ENCODE measurements around the gene DNAJC1.

The DNAJC1 gene

GRCh38 chr10:22005763-22006162 is 2.2 kb upstream of the DNAJC1 start:
- ChIA-PET POLR2A (no interaction called here), CTCF (interaction anchor here (1.5 kb wide), 1 partner anchor 13 kb away, joined by 4 read pairs; no protein-coding TSS in a partner anchor)
- H3K36me3 ChIP-seq (ENCODE audit: control insufficient read depth in 2 of 2, insufficient read depth in 1 of 2, low read length in 2 of 2), result no peaks in the 10 kb centered on the region
- H3K4me3 ChIP-seq (ENCODE audit: low read depth, low read length), result no peak overlapping the region
- H3K9me3 ChIP-seq (ENCODE audit: control insufficient read depth, insufficient read depth, low read depth, low read length), result no peaks in the 10 kb centered on the region
- no peak overlapping the region for H3K27ac ChIP-seq (ENCODE audit: extremely low read depth, low read depth, low read length)
- no peak for TF ChIP-seq ZNF169 (tag by site-specific recombination; IDR thresholded peaks at IDR 0.05)
- no peak for TF ChIP-seq ZNF433 (tag by site-specific recombination; IDR thresholded peaks at IDR 0.05; ENCODE audit: low read depth)
- TF ChIP-seq ZSCAN23 (tag by site-specific recombination; IDR thresholded peaks at IDR 0.05), result no peak
- no peak for TF ChIP-seq ZNF571 (tag by site-specific recombination; IDR thresholded peaks at IDR 0.05)
- no peak for TF ChIP-seq ZBTB21 (tag by site-specific recombination; IDR thresholded peaks at IDR 0.05)
- no peak for TF ChIP-seq OVOL3 (tag by site-specific recombination; IDR thresholded peaks at IDR 0.05)
- no peak for TF ChIP-seq ZNF146 (tag by site-specific recombination; IDR thresholded peaks at IDR 0.05)
- TF ChIP-seq FEZF1 (tag by site-specific recombination; IDR thresholded peaks at IDR 0.05), result no peak
- TF ChIP-seq ZNF548 (tag by site-specific recombination; IDR thresholded peaks at IDR 0.05), result no peak
- no peak for TF ChIP-seq HOXD13 (CRISPR knock-in tag; IDR thresholded peaks at IDR 0.05; ENCODE audit: borderline replicate concordance)
- TF ChIP-seq, protein P1, sequence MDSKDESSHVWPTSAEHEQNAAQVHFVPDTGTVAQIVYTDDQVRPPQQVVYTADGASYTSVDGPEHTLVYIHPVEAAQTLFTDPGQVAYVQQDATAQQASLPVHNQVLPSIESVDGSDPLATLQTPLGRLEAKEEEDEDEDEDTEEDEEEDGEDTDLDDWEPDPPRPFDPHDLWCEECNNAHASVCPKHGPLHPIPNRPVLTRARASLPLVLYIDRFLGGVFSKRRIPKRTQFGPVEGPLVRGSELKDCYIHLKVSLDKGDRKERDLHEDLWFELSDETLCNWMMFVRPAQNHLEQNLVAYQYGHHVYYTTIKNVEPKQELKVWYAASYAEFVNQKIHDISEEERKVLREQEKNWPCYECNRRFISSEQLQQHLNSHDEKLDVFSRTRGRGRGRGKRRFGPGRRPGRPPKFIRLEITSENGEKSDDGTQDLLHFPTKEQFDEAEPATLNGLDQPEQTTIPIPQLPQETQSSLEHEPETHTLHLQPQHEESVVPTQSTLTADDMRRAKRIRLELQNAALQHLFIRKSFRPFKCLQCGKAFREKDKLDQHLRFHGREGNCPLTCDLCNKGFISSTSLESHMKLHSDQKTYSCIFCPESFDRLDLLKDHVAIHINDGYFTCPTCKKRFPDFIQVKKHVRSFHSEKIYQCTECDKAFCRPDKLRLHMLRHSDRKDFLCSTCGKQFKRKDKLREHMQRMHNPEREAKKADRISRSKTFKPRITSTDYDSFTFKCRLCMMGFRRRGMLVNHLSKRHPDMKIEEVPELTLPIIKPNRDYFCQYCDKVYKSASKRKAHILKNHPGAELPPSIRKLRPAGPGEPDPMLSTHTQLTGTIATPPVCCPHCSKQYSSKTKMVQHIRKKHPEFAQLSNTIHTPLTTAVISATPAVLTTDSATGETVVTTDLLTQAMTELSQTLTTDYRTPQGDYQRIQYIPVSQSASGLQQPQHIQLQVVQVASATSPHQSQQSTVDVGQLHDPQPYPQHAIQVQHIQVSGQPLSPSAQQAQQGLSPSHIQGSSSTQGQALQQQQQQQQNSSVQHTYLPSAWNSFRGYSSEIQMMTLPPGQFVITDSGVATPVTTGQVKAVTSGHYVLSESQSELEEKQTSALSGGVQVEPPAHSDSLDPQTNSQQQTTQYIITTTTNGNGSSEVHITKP (tag by site-specific recombination; IDR thresholded peaks at IDR 0.05), result no peak
- TF ChIP-seq ZNF292 (tag by site-specific recombination; IDR thresholded peaks at IDR 0.05; ENCODE audit: borderline replicate concordance, low read depth), result no peak
- no peak for TF ChIP-seq ZNF366 (tag by site-specific recombination; conservative IDR thresholded peaks at IDR 0.05)
- TF ChIP-seq ZNF610 (tag by site-specific recombination; IDR thresholded peaks at IDR 0.05; ENCODE audit: borderline replicate concordance), result no peak
- TF ChIP-seq IKZF3 (tag by site-specific recombination; IDR thresholded peaks at IDR 0.05), result no peak
- TF ChIP-seq ZNF416 (tag by site-specific recombination; IDR thresholded peaks at IDR 0.05), result no peak
- TF ChIP-seq REPIN1 (tag by site-specific recombination; IDR thresholded peaks at IDR 0.05; ENCODE audit: low read depth), result no peak
- TF ChIP-seq OSR2 (tag by site-specific recombination; IDR thresholded peaks at IDR 0.05), result no peak
- no peak for TF ChIP-seq ZNF266 (tag by site-specific recombination; IDR thresholded peaks at IDR 0.05; ENCODE audit: low read depth)
- no peaks in the 10 kb centered on the region for H3K4me1 ChIP-seq (ENCODE audit: control insufficient read depth, insufficient read depth, low read length)

- no peaks in the 10 kb centered on the region for H3K4me1 ChIP-seq (ENCODE audit: control insufficient read depth, insufficient read depth, low read length)
- ChIA-PET POLR2A (interaction anchor here (0.7 to 2.3 kb wide), 8 partner anchors 10 to 485 kb away, joined by 3 to 15 read pairs (median 4); partner anchors contain the start of gene COMMD3), CTCF (interaction anchor here (0.5 to 1.6 kb wide), 4 partner anchors 10 to 507 kb away, joined by 3 to 11 read pairs (median 3); no protein-coding TSS in a partner anchor)
- no peaks in the 10 kb centered on the region for H3K9me3 ChIP-seq (ENCODE audit: control insufficient read depth, insufficient read depth, low read depth, low read length)
- peak overlapping the region; percentile 80 for H3K4me3 ChIP-seq (ENCODE audit: low read depth, low read length)
- H3K36me3 ChIP-seq (ENCODE audit: control insufficient read depth in 2 of 2, insufficient read depth in 1 of 2, low read length in 2 of 2), result no peaks in the 10 kb centered on the region
- H3K27ac ChIP-seq (ENCODE audit: extremely low read depth, low read depth, low read length), result no peak overlapping the region
- TF ChIP-seq KLF10 (tag by site-specific recombination; IDR thresholded peaks at IDR 0.05), result no peak
- no peak for TF ChIP-seq ZNF777 (tag by site-specific recombination; IDR thresholded peaks at IDR 0.05; ENCODE audit: borderline replicate concordance)
- TF ChIP-seq, protein P2, sequence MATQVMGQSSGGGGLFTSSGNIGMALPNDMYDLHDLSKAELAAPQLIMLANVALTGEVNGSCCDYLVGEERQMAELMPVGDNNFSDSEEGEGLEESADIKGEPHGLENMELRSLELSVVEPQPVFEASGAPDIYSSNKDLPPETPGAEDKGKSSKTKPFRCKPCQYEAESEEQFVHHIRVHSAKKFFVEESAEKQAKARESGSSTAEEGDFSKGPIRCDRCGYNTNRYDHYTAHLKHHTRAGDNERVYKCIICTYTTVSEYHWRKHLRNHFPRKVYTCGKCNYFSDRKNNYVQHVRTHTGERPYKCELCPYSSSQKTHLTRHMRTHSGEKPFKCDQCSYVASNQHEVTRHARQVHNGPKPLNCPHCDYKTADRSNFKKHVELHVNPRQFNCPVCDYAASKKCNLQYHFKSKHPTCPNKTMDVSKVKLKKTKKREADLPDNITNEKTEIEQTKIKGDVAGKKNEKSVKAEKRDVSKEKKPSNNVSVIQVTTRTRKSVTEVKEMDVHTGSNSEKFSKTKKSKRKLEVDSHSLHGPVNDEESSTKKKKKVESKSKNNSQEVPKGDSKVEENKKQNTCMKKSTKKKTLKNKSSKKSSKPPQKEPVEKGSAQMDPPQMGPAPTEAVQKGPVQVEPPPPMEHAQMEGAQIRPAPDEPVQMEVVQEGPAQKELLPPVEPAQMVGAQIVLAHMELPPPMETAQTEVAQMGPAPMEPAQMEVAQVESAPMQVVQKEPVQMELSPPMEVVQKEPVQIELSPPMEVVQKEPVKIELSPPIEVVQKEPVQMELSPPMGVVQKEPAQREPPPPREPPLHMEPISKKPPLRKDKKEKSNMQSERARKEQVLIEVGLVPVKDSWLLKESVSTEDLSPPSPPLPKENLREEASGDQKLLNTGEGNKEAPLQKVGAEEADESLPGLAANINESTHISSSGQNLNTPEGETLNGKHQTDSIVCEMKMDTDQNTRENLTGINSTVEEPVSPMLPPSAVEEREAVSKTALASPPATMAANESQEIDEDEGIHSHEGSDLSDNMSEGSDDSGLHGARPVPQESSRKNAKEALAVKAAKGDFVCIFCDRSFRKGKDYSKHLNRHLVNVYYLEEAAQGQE (tag by site-specific recombination; IDR thresholded peaks at IDR 0.05), result no peak
- TF ChIP-seq ZNF843 (tag by site-specific recombination; IDR thresholded peaks at IDR 0.05), result peak; percentile 24; the same call in 1 of the 2 replicates
- peak; percentile 78 for TF ChIP-seq ZNF2 (tag by site-specific recombination; IDR thresholded peaks at IDR 0.05)
- 0 out of 2 replicates have a peak, but pooled peaks have one; percentile 24 for TF ChIP-seq ZBTB21 (tag by site-specific recombination; IDR thresholded peaks at IDR 0.05)
- TF ChIP-seq GLIS2 (tag by site-specific recombination; IDR thresholded peaks at IDR 0.05), result no peak
- no peak for TF ChIP-seq ZNF677 (tag by site-specific recombination; IDR thresholded peaks at IDR 0.05)
- 0 out of 2 replicates have a peak, but pooled peaks have one; percentile 53 for TF ChIP-seq ZNF24 (tag by site-specific recombination; IDR thresholded peaks at IDR 0.05)
- no peak for TF ChIP-seq ZNF529 (tag by site-specific recombination; IDR thresholded peaks at IDR 0.05; ENCODE audit: insufficient replicate concordance)
- no peak for TF ChIP-seq ZNF184 (tag by site-specific recombination; IDR thresholded peaks at IDR 0.05)
- TF ChIP-seq ZNF558 (tag by site-specific recombination; IDR thresholded peaks at IDR 0.05), result 0 out of 2 replicates have a peak, but pooled peaks have one; percentile 53
- TF ChIP-seq ZNF239 (tag by site-specific recombination; IDR thresholded peaks at IDR 0.05), result no peak
- TF ChIP-seq ZBTB17 (tag by site-specific recombination; IDR thresholded peaks at IDR 0.05), result no peak; the same call in none of the 2 replicates
Measured at GRCh38 chr10:22003964-22004281, 393 bp upstream of the DNAJC1 start.
